Measurements from ENCODE around the gene TMEM145. TPM values are rescaled to one million over a fixed set of nuclear protein-coding genes. Genes with fewer than 3 reads are reported as not detected.

The TMEM145 gene
- total and polyA plus RNA-seq, 8 donors, result 0.21 to 1.6 (median 0.89) TPM

DNA sequence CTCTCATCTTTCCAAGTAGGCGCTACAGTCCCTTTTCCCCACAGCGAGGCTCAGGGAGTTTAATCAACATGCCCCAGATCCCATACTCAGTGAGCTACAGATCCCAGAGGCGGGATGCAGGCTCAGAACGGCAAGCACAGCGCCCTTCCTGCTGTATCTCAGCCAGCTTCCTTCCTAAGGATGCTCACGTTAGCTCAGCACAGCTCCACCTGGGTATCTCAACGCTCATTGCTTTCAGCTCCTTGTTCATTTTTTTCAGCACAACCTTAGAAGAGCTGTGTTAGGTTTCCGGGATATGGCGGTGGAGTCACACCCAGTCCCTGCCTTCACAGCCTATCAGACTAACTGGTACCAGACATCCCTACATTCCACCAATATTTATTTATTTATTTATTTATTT is 9.2 kb downstream of the TMEM145 start:
- peaks cover 22 to 39% of the 10 kb centered on the region in 2 donors for H3K27me3 ChIP-seq
- ATAC-seq (no peak), DNase-seq (no peak)
- intact Hi-C loops (cut with DNase I), result no loop called here
- H3K4me3 ChIP-seq, result no peak overlapping the region
- H3K36me3 ChIP-seq, result no peaks in the 10 kb centered on the region
- H3K4me1 ChIP-seq, result peaks cover 16 to 32% of the 10 kb centered on the region in 2 donors
- H3K9me3 ChIP-seq, result no peaks in the 10 kb centered on the region
- TF ChIP-seq, protein P1, sequence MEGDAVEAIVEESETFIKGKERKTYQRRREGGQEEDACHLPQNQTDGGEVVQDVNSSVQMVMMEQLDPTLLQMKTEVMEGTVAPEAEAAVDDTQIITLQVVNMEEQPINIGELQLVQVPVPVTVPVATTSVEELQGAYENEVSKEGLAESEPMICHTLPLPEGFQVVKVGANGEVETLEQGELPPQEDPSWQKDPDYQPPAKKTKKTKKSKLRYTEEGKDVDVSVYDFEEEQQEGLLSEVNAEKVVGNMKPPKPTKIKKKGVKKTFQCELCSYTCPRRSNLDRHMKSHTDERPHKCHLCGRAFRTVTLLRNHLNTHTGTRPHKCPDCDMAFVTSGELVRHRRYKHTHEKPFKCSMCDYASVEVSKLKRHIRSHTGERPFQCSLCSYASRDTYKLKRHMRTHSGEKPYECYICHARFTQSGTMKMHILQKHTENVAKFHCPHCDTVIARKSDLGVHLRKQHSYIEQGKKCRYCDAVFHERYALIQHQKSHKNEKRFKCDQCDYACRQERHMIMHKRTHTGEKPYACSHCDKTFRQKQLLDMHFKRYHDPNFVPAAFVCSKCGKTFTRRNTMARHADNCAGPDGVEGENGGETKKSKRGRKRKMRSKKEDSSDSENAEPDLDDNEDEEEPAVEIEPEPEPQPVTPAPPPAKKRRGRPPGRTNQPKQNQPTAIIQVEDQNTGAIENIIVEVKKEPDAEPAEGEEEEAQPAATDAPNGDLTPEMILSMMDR (IDR thresholded peaks at IDR 0.05), result no peak
- H3K27ac ChIP-seq, result no peak overlapping the region

DNA sequence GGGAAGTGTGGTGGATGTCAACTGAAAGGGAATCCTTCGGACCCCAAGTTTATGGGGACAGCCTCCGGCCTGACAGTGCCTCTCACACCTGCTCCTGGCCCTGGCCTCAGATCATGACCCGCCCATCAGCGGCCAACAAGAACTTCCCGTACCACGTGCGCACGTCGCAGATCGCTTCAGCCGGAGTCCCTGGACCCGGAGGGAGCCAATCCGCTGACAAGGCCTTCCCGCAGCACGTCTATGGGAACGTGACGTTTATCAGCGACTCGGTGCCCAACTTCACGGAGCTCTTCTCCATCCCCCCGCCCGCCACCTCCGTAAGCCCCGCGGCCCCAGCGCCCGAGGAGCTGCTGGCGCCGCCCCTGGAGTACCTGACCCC is 10.4 kb downstream of the TMEM145 start:
- DNase-seq, result no peak
- no peak for ATAC-seq
- H3K9me3 ChIP-seq, result no peaks in the 10 kb centered on the region
- H3K27ac ChIP-seq, result no peak overlapping the region
- no peaks in the 10 kb centered on the region for H3K36me3 ChIP-seq
- no peak overlapping the region for H3K4me3 ChIP-seq
- intact Hi-C loops (cut with DNase I), result no loop called here
- peaks cover 22 to 39% of the 10 kb centered on the region in 2 donors for H3K27me3 ChIP-seq
- H3K4me1 ChIP-seq, result peaks cover 16 to 37% of the 10 kb centered on the region in 2 donors
- TF ChIP-seq, protein P1 (IDR thresholded peaks at IDR 0.05), result no peak

DNA sequence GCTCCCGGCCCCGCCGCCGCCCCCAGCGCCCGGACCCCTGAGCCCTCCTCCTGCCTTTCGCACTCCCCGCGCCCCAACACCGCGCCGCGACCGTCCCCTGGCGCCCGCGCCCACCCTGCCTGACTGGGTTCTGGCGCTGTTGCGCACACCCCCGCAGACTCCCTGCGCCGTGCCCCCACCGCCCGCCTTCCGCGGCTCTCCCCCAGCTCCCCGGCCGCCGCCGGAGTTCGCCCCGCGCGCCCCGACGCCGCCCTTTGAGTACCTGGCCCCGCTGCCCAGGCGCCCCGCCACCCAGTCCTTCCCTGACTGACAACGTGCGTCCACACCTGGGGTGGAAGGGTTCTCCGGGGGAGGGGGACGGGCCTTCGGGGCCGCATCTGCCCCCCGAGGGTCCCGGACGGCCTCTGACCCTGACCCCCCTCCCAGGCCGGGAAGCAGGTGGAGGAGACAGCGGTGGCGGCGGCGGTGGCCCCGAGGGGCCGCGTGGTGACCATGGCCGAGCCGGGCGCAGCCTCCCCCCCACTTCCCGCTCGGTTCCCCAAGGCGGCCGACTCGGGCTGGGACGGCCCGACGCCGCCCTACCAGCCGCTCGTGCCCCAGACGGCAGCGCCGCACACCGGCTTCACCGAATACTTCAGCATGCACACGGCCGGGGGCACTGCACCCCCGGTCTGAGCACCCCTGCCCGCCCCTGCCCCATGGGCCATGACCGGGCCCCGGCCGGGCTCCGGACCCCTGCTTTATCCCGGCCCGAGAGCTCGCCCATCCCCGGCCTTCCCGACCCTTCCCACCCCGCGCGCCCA is 10.9 kb downstream of the TMEM145 start:
- peak overlapping the region in 1 of 2 donors; percentile 98 for H3K4me3 ChIP-seq
- DNase-seq (no peak), ATAC-seq (no peak)
- H3K36me3 ChIP-seq, result no peaks in the 10 kb centered on the region
- H3K9me3 ChIP-seq, result no peaks in the 10 kb centered on the region
- H3K27me3 ChIP-seq, result peaks cover 22 to 39% of the 10 kb centered on the region in 2 donors
- H3K4me1 ChIP-seq, result peaks cover 16 to 37% of the 10 kb centered on the region in 2 donors
- TF ChIP-seq, protein P1 (IDR thresholded peaks at IDR 0.05), result no peak
- intact Hi-C loops (cut with DNase I), result no loop called here
- no peak overlapping the region for H3K27ac ChIP-seq

DNA sequence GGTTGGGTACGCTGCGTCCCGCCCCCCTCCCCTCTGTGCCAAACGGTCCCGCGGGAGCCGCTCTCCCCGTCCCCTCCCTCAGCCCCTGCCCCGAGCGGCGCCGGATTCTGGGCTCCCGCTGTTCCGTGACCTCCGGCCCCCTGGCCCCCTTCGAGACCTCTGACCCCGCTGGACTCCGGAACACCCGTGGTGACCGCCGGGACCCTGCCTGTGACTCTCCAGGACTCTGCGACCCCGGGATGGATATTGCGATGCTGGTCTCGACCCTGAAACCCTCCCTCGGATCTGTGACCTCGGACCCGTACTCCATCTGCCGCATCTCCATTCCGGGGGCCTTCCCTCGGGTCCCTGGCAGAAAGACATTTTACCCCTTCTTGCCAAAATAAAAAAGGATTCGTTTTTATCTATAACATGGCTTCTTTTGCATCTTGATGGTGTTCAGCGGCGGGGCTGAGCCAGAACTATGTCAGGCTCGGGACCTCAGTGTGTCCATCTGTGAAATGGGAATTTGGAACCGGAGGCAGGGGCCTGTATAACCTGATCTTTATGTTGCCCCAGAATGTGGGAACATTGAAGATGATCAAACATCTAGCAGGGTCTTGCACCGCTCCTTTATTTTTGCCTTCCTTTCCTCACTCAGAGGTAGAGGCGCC is 11.7 kb downstream of the TMEM145 start:
- Histone ChIP-seq H3K36me3 (no peaks in the 10 kb centered on the region), H3K9me3 (no peaks in the 10 kb centered on the region), H3K4me1 (peaks cover 16 to 37% of the 10 kb centered on the region in 2 donors), H3K27me3 (peaks cover 22 to 39% of the 10 kb centered on the region in 2 donors), H3K27ac (peak overlapping the region in 1 of 2 donors; percentile 79), H3K4me3 (peak overlapping the region in 1 of 2 donors; percentile 98)
- no peak for DNase-seq
- ATAC-seq, result no peak
- TF ChIP-seq, protein P1 (IDR thresholded peaks at IDR 0.05), result no peak
- intact Hi-C loops (cut with DNase I), result no loop called here

DNA sequence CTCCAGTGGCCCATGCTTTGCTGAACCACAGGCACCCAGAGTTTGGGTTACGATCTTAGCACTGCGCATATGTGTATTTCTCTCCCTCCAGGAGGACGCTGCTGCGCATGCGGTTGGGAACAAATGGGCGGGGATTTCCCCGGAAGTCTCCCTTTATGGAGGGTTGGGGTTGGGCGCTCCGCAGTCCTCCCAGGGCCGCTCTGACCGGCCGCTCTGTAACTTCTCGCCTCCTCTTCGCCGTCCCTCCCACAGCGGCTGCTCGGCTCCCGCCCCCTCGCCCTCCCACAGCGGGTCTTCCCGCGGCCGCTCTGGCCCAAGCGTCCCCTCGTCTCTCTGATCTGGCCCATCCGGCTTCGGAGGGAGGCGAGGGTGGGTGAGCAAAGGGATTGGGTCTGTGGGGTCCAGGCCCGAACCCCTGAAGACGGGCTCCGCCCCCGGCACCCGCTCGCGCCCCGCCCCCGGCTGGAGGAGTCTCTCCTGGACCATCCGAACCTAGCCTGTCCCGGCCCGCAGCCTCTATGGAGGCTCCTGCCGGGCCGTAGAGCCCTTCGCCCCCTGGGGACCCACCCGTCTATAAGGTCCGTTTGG is 12.3 kb downstream of the TMEM145 start, which contains the start of gene MEGF8:
Gene MEGF8 (plus strand): TSS at position 328 of the 588 bp plus-strand sequence. CDS start 609 bp downstream, outside the sequence.
- H3K4me3 ChIP-seq, result peak within 1 kb of the TSS; percentile 89 to 98

More for the DNA sequence above, 12.3 kb downstream of the TMEM145 start, which contains the start of gene MEGF8:
- Histone ChIP-seq H3K27me3 (peaks cover 22 to 39% of the 10 kb centered on the region in 2 donors), H3K36me3 (no peaks in the 10 kb centered on the region), H3K9me3 (no peaks in the 10 kb centered on the region), H3K4me1 (peaks cover 16 to 37% of the 10 kb centered on the region in 2 donors), H3K27ac (peak within 1 kb of the TSS; percentile 48 to 79)
- TF ChIP-seq, protein P1 (IDR thresholded peaks at IDR 0.05), result peak; percentile 65 to 87
- DNase-seq (peak; percentile 98 to 99 (median 98)), ATAC-seq (peak; percentile 98)
- intact Hi-C loops (cut with DNase I), result no loop called here
